ENCODE data around the gene DGKG. TPM values are rescaled to one million over a fixed set of nuclear protein-coding genes. Genes with fewer than 3 reads are reported as not detected.

The DGKG gene
- total RNA-seq, 1 donor from 2014 or later = 3.9 TPM

DNA sequence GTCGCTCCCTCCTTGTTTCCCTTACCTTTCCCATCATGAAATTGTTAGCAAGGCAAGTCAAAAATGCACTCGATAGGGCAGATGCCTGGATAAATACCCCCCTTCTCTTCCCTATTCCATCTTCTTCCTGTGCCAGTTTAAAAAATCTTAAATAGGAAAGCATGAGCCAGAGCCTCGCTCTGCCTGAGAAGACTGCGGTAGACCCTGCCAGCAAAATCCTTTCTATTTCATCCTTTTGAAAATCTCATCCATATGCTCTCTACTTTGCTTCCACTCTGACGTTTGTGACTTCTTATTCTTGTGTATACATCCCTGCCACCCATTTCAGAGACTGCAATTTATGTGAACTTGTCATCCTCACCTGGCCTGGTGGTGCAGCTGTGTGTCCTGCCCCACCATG lies 138.6 kb downstream of the DGKG start:
- no peaks in the 10 kb centered on the region for H3K9me3 Mint-ChIP-seq
- H3K27ac Mint-ChIP-seq = no peak overlapping the region
- intact Hi-C loops (cut with micrococcal nuclease) = no loop called here

DNA sequence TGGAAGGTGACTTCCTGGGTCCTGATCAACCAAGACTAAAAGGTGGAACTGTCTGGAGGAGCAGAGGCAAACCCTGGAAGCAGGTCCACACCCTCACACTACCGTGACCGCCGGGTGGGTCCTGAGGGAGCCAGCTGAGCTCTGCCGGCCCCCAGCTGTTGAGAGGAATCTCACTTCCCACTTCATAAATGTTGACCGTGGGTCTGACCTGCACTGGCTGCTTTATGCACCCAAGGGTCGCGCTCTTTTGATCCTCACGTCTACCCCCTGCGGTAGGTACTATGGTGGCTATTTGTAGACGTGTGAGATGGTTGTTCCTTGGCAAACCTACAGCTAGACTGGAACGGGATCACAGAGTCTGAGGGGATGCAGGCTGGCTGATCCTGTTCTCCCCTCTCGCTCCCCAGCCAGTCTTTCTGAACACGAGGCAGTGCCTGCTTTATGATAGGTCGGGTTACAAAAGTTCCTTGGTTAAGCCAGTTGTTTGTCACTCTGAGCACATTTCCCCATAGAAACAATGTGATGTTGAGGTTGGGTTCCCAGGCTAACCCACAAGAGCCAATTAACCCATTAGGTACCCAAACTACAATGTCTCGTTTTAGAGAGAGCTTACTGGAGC lies 140.2 kb downstream of the DGKG start:
- Mint-ChIP-seq H3K27ac (no peak overlapping the region), H3K36me3 (ENCODE audit: low read depth) (no peaks in the 10 kb centered on the region), H3K4me1 (peaks cover 3% of the 10 kb centered on the region), H3K27me3 (no peaks in the 10 kb centered on the region), H3K4me3 (no peak overlapping the region), H3K9me3 (no peaks in the 10 kb centered on the region)
- no peak for DNase-seq
- intact Hi-C loops (cut with micrococcal nuclease) = no loop called here
- POLR2A ChIA-PET = no interaction called here
- CTCF ChIA-PET = no interaction called here
- no peak for ATAC-seq (ENCODE audit: low read depth)
- TF ChIP-seq, protein P1, sequence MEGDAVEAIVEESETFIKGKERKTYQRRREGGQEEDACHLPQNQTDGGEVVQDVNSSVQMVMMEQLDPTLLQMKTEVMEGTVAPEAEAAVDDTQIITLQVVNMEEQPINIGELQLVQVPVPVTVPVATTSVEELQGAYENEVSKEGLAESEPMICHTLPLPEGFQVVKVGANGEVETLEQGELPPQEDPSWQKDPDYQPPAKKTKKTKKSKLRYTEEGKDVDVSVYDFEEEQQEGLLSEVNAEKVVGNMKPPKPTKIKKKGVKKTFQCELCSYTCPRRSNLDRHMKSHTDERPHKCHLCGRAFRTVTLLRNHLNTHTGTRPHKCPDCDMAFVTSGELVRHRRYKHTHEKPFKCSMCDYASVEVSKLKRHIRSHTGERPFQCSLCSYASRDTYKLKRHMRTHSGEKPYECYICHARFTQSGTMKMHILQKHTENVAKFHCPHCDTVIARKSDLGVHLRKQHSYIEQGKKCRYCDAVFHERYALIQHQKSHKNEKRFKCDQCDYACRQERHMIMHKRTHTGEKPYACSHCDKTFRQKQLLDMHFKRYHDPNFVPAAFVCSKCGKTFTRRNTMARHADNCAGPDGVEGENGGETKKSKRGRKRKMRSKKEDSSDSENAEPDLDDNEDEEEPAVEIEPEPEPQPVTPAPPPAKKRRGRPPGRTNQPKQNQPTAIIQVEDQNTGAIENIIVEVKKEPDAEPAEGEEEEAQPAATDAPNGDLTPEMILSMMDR (IDR thresholded peaks at IDR 0.05) = no peak

More for the DNA sequence above, 138.6 kb downstream of the DGKG start:
- no peaks in the 10 kb centered on the region for H3K36me3 Mint-ChIP-seq (ENCODE audit: low read depth)
- ATAC-seq (ENCODE audit: low read depth) (no peak), DNase-seq (no peak)
- ChIA-PET CTCF (no interaction called here), POLR2A (no interaction called here)
- TF ChIP-seq, protein P1 (IDR thresholded peaks at IDR 0.05) = no peak
- H3K4me3 Mint-ChIP-seq = no peak overlapping the region
- H3K27me3 Mint-ChIP-seq = no peaks in the 10 kb centered on the region
- peaks cover 3% of the 10 kb centered on the region for H3K4me1 Mint-ChIP-seq

DNA sequence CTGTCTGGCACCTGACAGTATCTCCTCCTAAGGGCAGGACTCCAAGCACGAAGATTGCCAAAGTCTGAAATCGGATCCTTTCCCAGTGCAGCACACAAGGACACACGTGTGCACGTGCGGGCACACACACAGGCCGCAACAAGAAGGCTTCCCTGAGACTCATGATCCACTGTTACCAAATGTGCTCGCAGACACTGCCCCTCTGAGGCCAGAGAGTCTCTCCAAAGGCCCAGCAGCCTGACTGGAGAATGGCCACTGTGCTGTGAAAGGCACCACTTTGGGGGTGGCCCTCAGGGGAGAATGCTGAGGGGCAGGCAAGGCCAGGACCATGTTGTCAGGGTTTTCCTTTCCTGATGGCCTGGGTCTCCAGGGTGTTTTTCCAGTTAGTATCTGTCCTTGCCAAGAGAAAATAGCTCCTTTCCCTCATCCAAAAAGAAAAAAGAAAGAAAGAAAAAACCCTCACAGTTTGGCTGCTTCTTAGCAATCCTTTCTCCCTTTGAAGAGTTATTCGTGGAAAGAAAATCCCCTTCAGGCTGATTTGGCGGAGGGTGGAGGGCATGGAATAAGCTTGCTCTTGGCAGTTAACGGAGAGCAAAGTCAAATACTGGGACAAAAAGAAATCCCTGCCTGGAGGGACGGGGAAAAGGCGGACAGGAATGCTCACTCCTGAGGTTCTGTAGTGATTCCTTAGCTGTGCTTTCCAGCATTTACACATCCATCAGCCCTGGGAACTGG lies 141.0 kb downstream of the DGKG start:
- no peak for DNase-seq
- Mint-ChIP-seq H3K4me1 (peaks cover 3% of the 10 kb centered on the region), H3K27ac (no peak overlapping the region), H3K27me3 (no peaks in the 10 kb centered on the region), H3K4me3 (no peak overlapping the region), H3K36me3 (ENCODE audit: low read depth) (no peaks in the 10 kb centered on the region), H3K9me3 (no peaks in the 10 kb centered on the region)
- intact Hi-C loops (cut with micrococcal nuclease) = no loop called here
- TF ChIP-seq, protein P1 (IDR thresholded peaks at IDR 0.05) = no peak
- ATAC-seq (ENCODE audit: low read depth) = no peak
- CTCF ChIA-PET = no interaction called here
- POLR2A ChIA-PET = no interaction called here

DNA sequence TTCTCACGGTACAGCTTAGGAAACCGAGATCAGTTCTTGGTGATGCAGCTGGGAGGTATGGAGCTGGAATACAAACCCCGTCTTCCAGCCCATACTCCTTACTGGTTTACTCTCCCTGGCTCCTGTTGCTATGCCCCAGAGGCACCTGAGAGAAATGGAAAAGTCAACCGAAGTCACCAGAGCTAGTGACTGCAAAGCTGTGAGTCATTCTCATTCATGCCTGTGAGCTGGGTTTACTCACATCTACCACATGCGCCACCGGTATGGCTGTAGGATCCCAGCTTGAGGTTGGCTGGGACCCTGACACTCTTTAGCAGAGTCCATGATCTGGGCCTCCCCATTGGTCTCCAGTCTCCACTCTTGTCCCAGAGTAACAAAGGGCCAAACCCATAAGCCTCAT lies 141.7 kb downstream of the DGKG start:
- no peaks in the 10 kb centered on the region for H3K27me3 Mint-ChIP-seq
- intact Hi-C loops (cut with micrococcal nuclease) = no loop called here
- no peaks in the 10 kb centered on the region for H3K36me3 Mint-ChIP-seq (ENCODE audit: low read depth)
- ChIA-PET CTCF (no interaction called here), POLR2A (no interaction called here)
- no peak overlapping the region for H3K27ac Mint-ChIP-seq
- no peak overlapping the region for H3K4me3 Mint-ChIP-seq
- DNase-seq (no peak), ATAC-seq (ENCODE audit: low read depth) (no peak)
- TF ChIP-seq, protein P1 (IDR thresholded peaks at IDR 0.05) = no peak
- no peaks in the 10 kb centered on the region for H3K9me3 Mint-ChIP-seq
- H3K4me1 Mint-ChIP-seq = no peaks in the 10 kb centered on the region

DNA sequence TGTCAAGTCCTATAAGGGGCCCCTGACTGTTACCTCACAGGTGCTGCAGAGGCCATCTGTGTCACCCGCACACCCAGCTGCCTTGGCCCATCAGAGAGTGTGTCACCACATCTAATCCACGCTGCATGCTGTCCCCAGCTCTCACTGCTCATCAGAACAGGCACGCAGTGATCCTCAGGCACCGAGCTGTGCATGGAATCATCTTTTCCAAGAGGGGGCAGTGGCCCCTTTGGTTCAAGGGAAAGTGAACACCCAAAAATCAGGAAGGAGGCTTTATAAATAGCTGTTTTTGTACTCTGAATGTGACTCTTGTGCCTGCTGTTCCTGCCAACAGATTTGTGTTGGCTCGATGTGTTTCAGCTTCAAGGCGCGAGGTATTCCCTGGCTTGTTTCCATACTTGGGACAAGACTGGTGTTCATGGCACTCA lies 142.8 kb downstream of the DGKG start:
- Mint-ChIP-seq H3K36me3 (ENCODE audit: low read depth) (no peaks in the 10 kb centered on the region), H3K4me1 (no peaks in the 10 kb centered on the region), H3K9me3 (no peaks in the 10 kb centered on the region), H3K27me3 (no peaks in the 10 kb centered on the region), H3K27ac (no peak overlapping the region), H3K4me3 (no peak overlapping the region)
- CTCF ChIA-PET = interaction anchor here (1.0 kb wide), 1 partner anchor 321 kb away, joined by 3 read pairs; no protein-coding TSS in a partner anchor
- TF ChIP-seq, protein P1 (IDR thresholded peaks at IDR 0.05) = no peak
- POLR2A ChIA-PET = no interaction called here
- intact Hi-C loops (cut with micrococcal nuclease) = no loop called here
- ATAC-seq (ENCODE audit: low read depth) (no peak), DNase-seq (no peak)

Data from activated B cell treated with CpG ODN at 0.5 μM for 24 hours (primary cell).